DMS153 treated with DMSO at 0.1 percent for 48 hours (cell line): ENCODE data around the gene BNIP2.
"Not testable (repeated sequence)": the region's sequence is repeated elsewhere in the genome, so short reads cannot be mapped to it uniquely, and the experiment has no call there.

Source experiments
- DNase-seq: peaks from one replicate; lab custom pipeline; 2025; ENCODE audit not compliant: unreplicated experiment; lab: John Stamatoyannopoulos, UW

Gene BNIP2

DNA sequence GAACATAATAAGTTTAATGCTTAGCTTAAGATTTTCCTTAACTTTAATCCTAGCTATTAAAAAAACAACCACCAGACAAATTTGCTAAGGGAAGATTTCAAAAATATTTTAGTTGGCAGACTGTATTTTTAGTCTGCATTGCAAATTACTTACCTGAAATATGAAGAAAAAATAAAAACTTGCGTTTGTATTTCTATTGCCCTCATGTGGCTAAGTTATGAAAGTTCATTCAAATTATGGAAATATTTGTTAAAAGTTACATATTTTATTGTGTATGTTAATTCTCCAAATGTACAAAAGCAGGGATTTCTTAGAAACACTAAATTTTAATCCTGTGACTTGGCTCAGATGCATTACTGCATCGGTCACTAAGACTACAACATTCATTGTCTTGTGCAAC, 46.8 kb downstream of the BNIP2 start:
- no peak for DNase-seq

DNA sequence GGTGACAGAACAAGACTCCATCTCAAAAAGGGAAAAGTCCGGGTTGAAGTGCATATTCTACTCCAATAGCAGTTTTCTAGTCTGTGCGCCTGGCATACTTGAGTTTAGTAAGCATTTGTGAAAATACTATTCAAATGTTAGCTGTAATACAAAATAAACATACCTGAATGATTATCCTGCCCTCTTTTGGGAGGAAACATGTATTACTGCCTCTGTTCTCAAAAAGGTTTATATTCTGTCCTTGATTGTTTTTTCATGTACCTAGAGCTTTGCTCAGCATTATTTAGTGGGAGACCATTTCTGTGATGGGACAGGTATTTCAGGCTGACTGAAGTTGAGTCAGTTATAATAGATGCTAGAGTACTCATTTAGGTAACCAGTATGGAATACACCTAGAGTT, 51.6 kb downstream of the BNIP2 start:
- DNase-seq = not testable (repeated sequence)

DNA sequence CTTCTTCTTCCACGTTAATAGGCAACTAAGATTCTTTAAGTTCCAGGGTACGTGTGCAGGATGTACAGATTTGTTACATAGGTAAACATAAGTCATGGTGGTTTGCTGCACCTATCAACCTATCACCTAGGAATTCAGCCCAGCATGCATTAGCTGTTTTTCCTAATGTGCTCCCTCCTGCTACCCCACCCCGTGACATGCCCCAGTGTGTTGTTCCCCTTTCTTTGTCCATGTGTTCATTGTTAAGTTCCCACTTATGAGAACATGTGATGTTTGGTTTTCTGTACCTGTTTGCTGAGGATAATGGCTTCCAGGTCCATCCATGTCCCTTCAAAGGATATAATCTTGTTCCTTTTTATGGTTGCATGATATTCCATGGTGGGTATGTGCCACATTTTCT, 52.9 kb downstream of the BNIP2 start:
- DNase-seq = no peak

DNA sequence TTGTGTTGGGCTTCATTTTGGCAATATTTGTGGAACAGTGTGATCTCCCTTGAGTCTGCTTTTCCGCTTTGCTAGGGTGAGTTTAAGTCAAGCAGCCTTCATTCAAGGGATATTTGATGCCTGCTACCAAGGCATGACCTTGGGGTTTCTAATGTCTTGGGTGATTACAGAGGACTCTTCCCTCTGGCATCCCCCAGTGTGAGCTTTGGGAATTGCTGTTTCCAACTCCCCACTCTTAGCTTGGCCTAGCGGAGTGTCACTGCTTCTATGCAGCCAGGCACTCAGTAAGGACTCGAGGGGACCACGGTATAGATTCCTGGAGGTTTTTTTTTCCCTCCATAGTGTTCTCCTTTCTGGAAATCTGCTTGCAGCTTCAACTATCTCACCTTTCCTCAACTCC, 56.4 kb downstream of the BNIP2 start:
- DNase-seq = no peak

DNA sequence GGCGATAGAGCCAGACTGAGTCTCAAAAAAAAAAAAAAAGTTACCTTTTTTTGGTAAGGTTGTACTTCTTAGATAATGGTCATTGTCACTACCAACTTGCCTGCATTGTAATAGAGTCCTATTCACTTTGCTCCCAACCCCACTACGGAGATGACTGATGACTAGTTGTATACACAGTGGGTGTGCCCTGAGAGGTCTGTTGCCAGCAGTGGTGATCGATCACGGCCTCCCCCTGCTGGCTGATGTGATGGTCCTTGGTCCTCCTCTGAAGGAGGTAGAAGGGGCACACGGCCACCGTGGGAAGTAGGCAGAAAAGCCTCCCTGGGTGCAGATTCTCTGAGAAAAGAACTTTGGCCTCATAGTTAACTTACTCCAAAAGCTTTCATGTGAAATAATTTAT, 66.8 kb downstream of the BNIP2 start:
- no peak for DNase-seq

DNA sequence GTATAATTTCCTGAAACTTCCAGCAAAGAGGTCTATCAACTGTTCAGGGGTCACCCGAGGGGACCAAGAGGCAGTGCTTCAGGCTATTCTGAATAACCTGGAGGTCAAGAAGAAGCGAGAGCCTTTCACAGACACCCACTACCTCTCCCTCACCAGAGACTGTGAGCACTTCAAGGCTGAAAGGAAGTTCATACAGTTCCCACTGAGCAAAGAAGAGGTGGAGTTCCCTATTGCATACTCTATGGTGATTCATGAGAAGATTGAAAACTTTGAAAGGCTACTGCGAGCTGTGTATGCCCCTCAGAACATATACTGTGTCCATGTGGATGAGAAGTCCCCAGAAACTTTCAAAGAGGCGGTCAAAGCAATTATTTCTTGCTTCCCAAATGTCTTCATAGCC, 70.7 kb downstream of the BNIP2 start:
- DNase-seq = no peak

DNA sequence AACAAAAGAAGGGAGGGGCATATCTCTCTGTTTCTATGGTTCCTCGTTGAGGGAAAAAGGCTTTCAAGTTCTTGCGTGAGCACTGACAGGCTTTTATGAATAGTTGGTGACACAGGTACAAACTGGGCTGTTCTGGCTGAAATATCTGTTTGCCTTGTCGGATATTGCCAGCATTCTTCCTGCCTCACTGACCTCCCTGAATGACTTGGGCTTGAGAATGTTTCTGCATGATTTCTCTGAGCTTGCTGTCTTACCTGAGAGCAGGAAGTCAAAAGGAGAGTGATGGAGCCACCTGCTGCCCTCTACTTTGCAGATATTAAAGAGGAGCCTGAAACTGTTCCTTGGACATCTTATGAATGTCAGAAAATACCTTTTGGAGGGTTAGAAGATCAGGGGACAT, 72.7 kb downstream of the BNIP2 start:
- DNase-seq = peak; percentile 4

DNA sequence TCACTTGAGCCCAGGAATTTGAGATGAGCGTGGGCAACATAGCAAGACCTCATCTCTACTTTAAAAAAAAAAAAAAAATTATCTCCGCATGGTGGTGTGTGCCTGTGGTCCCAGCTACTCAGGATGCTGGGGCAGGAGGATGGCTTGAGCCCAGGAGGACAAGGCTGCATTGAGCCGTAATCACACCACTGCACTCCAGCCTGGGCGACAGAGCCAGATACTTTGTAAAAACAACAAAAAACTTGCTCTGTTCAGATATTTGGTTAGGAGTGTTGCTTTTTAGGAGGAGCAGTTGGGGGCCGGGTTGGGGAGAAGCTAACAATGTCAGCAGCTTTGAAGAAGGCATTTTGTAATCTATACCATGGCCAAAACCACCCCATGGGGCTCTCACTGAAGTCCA, 73.5 kb downstream of the BNIP2 start:
- no peak for DNase-seq

DNA sequence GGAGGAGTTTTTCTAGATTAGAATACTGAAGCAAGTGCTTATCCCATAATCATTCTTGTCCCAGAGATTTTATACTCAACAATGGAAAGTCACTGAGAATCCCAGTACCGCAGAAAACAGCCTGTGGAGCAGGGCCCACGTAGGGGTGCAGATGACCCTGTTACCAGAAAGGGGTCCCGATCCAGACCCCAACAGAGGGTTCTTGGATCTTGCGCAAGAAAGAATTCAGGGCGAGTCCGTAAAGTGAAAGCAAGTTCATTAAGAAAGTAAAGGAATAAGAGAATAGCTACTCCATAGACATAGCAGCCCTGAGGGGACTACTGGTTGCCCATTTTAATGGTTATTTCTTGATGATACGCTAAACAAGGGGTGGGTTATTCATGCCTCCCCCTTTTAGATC, 75.0 kb downstream of the BNIP2 start:
- no peak for DNase-seq

DNA sequence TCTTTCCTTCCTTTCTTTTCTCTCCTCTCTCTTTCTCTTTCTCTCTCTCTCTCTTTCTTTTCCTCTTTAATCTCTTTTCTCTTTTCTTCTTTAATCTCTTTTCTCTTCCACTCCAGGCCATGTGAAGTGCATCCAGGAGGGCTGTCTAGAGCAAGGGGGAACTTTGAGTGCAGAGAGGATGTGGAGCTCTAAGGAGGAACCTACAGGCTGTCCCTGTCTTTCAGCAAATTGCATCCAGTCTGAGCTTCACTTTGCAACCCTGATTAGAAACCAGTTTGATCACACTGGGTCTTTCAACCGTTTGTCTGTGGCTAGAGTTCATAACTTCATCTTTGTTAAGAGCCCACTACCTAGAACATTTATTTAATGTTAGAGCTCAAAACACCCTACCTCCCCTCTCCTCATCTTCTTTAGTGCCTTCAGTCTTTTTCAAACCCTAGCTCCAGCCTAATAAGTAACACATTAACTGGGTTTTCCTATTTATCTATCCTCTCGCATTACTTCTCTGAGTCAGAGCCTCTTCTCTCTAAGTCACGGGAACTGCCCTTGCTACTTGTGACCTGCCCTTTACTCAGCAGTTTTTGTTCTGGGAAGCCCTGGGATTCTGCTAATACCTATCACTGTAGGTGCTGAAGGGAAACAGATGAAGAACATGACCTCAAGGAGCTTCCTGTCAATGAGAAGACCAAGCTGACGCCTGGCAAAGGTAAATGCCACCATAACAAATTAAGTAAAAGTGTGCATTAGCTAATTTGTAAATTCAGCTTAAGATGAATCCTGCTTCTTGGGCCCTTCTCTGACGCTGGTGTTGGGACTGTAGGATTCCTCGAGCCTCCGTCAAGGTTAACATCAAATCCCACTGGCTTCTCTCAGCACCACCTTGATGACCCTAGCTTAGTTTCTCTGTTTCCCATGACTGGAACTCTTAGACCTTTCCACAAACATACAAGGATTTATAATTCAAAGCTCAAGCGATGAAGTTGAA, 77.6 kb downstream of the BNIP2 start, which contains the start of gene GCNT3:
Gene GCNT3, plus strand, starts transcription at position 508 of the 985 bp plus-strand sequence. CDS start 6,456 bp downstream, outside the sequence.
- DNase-seq = no peak

DNA sequence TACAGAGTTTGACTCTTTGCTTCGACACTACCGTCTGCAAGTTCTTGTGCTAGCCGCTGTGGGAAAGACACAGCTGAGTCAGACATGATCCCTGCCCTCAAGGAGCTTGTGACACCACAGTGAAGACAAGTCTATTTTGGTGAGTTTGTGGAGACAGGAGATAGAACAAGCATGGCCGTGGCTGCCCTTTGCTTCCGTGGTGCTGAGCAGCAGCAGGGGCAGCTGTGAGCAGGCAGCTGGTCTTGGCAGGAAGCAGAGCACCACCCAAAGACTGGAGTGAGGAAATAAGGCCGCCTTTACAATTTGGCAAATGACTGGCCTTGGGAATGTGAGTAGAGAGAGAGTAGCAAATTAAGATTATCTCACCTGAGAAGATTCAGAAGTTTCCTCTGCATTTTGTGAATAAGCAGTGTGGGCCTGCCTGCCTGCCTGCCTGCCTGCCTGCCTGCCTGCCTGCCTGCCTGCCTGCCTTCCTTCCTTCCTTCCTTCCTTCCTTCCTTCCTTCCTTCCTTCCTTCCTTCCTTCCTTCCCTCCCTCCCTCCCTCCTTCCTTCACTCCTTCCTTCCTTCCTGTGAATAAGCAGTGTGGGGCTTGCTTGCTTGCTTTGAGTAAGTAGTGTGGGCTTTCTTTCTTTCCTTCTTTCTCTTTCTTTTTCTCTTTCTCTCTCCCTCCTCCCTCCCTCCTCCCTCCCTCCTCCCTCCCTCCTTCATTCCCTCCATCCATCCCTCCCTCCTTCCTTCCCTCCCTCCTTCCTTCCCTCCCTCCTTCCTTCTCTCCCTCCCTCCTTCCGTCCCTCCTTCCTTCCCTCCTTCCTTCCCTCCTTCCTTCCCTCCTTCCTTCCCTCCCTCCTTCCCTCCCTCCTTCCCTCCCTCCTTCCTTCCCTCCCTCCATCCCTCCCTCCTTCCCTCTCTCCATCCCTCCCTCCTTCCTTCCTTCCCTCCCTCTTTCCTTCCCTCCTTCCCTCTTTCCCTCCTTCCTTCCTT, 79.1 kb downstream of the BNIP2 start:
- DNase-seq = no peak
